OCI-LY7 (cell line): Measurements from ENCODE around the gene TMEM207. TPM values are rescaled to one million over a fixed set of nuclear protein-coding genes. Genes with fewer than 3 reads are reported as not detected.

Experiments used
- BruUV-seq: library from RNA; stranded (reverse); fragments of 400-500 nt; replicated peaks from 2 replicates; lab custom pipeline; 2021; lab: Mats Ljungman, UMichigan
- CTCF ChIA-PET: fragments of 300-600 bp; sonication (Branson Sonifier 250); formaldehyde crosslinking; loops from one replicate; lab custom pipeline; 2022; ENCODE audit warnings: antibody characterized with exemption; ENCODE audit not compliant: unreplicated experiment; lab: Charles Lee
- POLR2A ChIA-PET: fragments of 300-600 bp; sonication (Branson Sonifier 250); formaldehyde crosslinking; loops from one replicate; lab custom pipeline; 2022; ENCODE audit warnings: antibody characterized with exemption; lab: Charles Lee
- DNase-seq: peaks from one replicate; pipeline ENCODE4 v3.0.0-alpha.2; 2015; ENCODE audit warnings: low spot score
- H2AFZ ChIP-seq: fragments of 200-600 bp; sonication (generic), shearing (Covaris generic); 2 replicates; pipeline ENCODE4 v1.6.1; 2014; ENCODE audit warnings: mild to moderate bottlenecking, antibody characterized with exemption, low read length, moderate library complexity
- H3K27ac ChIP-seq: fragments of 200-600 bp; sonication (generic); 2 replicates; pipeline ENCODE4 v1.5.1; 2014; ENCODE audit warnings: mixed run types, low read depth, mild to moderate bottlenecking, moderate library complexity, low read length, inconsistent platforms; ENCODE audit not compliant: poor library complexity, severe bottlenecking
- H3K36me3 ChIP-seq: fragments of 200-600 bp; sonication (generic); 2 replicates; pipeline ENCODE4 v1.6.1; 2014; ENCODE audit warnings: mild to moderate bottlenecking, antibody characterized with exemption, low read length, moderate library complexity, mixed read lengths; ENCODE audit not compliant: insufficient read depth
- H3K4me1 ChIP-seq: fragments of 200-600 bp; sonication (generic); 2 replicates; pipeline ENCODE4 v1.5.1; 2014; ENCODE audit warnings: mild to moderate bottlenecking, low read length; ENCODE audit not compliant: insufficient read depth, poor library complexity, severe bottlenecking
- H3K4me2 ChIP-seq: fragments of 200-600 bp; sonication (generic); 2 replicates; pipeline ENCODE4 v1.6.1; 2014; ENCODE audit warnings: mild to moderate bottlenecking, low read length
- H3K4me3 ChIP-seq: fragments of 200-600 bp; sonication (generic); 2 replicates; pipeline ENCODE4 v1.5.1; 2014; ENCODE audit warnings: mild to moderate bottlenecking, low read depth, low read length; ENCODE audit not compliant: poor library complexity, severe bottlenecking
- H3K79me2 ChIP-seq: fragments of 200-600 bp; sonication (generic); 2 replicates; pipeline ENCODE4 v1.6.1; 2016; ENCODE audit warnings: low read depth, mild to moderate bottlenecking, low read length, moderate library complexity, mixed read lengths; ENCODE audit not compliant: insufficient read depth
- H3K9me2 ChIP-seq: fragments of 200-600 bp; sonication (generic); 2 replicates; pipeline ENCODE4 v1.6.1; 2016; ENCODE audit warnings: mild to moderate bottlenecking, low read length, mixed read lengths; ENCODE audit not compliant: insufficient read depth
- H3K9me3 ChIP-seq: fragments of 200-600 bp; sonication (generic); 2 replicates; pipeline ENCODE4 v1.6.1; 2014; ENCODE audit warnings: mild to moderate bottlenecking, mixed run types, low read length, mixed read lengths
- H4K20me1 ChIP-seq: fragments of 200-600 bp; sonication (generic); 2 replicates; pipeline ENCODE4 v1.6.1; 2014; ENCODE audit warnings: mild to moderate bottlenecking, antibody characterized with exemption, low read length, moderate library complexity, mixed read lengths; ENCODE audit not compliant: insufficient read depth
- CTCF ChIP-seq: fragments of 200-600 bp; sonication (generic); conservative IDR thresholded peaks from 2 replicates; pipeline ENCODE4 v1.5.1; 2014; ENCODE audit warnings: mild to moderate bottlenecking, antibody characterized with exemption, low read length, moderate library complexity, mixed read lengths
- EZH2phosphoT487 ChIP-seq: fragments of 200-600 bp; sonication (generic); IDR thresholded peaks from 2 replicates; pipeline ENCODE4 v1.6.1; 2018; ENCODE audit warnings: low read depth, borderline replicate concordance, mild to moderate bottlenecking, mixed run types, antibody characterized with exemption, low read length, moderate library complexity, mixed read lengths
- intact Hi-C: fragments of 100-400 bp; cut with micrococcal nuclease; formaldehyde crosslinking; loops from one replicate; pipeline ENCODE4 v1.10.0; 2022; ENCODE audit not compliant: unreplicated experiment
- total RNA-seq, 2 experiments: library from RNA; depleted of rRNA in 1 of 2; stranded (reverse); fragments of >200 nt in 1 of 2; shearing (Covaris generic) in 1 of 2; gene quantifications; 2 replicates each; pipeline ENCODE4 v1.2.3, GENCODE V29; 2014 to 2022

TMEM207 gene
- total RNA-seq, 2 experiments from 2014 or later, result not detected

GRCh38 chr3:190399677-190400076 is 50.0 kb downstream of the TMEM207 start:
- no peak for TF ChIP-seq EZH2phosphoT487
- TF ChIP-seq CTCF, result no peak
- BruUV-seq, result no TSS peak
- no peak overlapping the region for H3K4me3 ChIP-seq

GRCh38 chr3:190397889-190398288 is 51.8 kb downstream of the TMEM207 start:
- ChIA-PET POLR2A (interaction anchor here (0.8 kb wide), 1 partner anchor 8 kb away, joined by 3 read pairs; no protein-coding TSS in a partner anchor), CTCF (no interaction called here)
- no peak for DNase-seq
- H4K20me1 ChIP-seq, result no peaks in the 10 kb centered on the region
- no peak overlapping the region for H2AFZ ChIP-seq
- no TSS peak for BruUV-seq
- intact Hi-C loops, result no loop called here
- H3K79me2 ChIP-seq, result no peaks in the 10 kb centered on the region
- H3K4me1 ChIP-seq, result no peaks in the 10 kb centered on the region
- no peak overlapping the region for H3K4me3 ChIP-seq
- H3K9me2 ChIP-seq, result no peaks in the 10 kb centered on the region
- H3K27ac ChIP-seq, result no peak overlapping the region
- no peaks in the 10 kb centered on the region for H3K36me3 ChIP-seq
- no peaks in the 10 kb centered on the region for H3K9me3 ChIP-seq
- no peak overlapping the region for H3K4me2 ChIP-seq
- TF ChIP-seq CTCF (no peak), EZH2phosphoT487 (no peak)

More at GRCh38 chr3:190399677-190400076, 50.0 kb downstream of the TMEM207 start:
- intact Hi-C loops, result no loop called here
- H4K20me1 ChIP-seq, result no peaks in the 10 kb centered on the region
- H3K4me2 ChIP-seq, result no peak overlapping the region
- H2AFZ ChIP-seq, result no peak overlapping the region
- no peak overlapping the region for H3K27ac ChIP-seq
- no peaks in the 10 kb centered on the region for H3K4me1 ChIP-seq
- no peaks in the 10 kb centered on the region for H3K36me3 ChIP-seq
- no peaks in the 10 kb centered on the region for H3K9me2 ChIP-seq
- DNase-seq, result no peak
- CTCF ChIA-PET, result no interaction called here
- no peaks in the 10 kb centered on the region for H3K79me2 ChIP-seq
- POLR2A ChIA-PET, result no interaction called here
- no peaks in the 10 kb centered on the region for H3K9me3 ChIP-seq

- intact Hi-C loops, result no loop called here
- CTCF ChIA-PET, result no interaction called here
Observed at GRCh38 chr3:190396001-190396400, 53.7 kb downstream of the TMEM207 start.

More at GRCh38 chr3:190396001-190396400, 53.7 kb downstream of the TMEM207 start:
- Histone ChIP-seq H3K36me3 (no peaks in the 10 kb centered on the region), H3K4me3 (no peak overlapping the region), H3K27ac (no peak overlapping the region), H3K9me3 (no peaks in the 10 kb centered on the region), H2AFZ (no peak overlapping the region), H4K20me1 (no peaks in the 10 kb centered on the region), H3K4me1 (no peaks in the 10 kb centered on the region), H3K9me2 (no peaks in the 10 kb centered on the region), H3K4me2 (no peak overlapping the region), H3K79me2 (no peaks in the 10 kb centered on the region)
- BruUV-seq, result no TSS peak
- no peak for DNase-seq
- POLR2A ChIA-PET, result no interaction called here
- TF ChIP-seq CTCF (no peak), EZH2phosphoT487 (no peak)
